Esophagus squamous epithelium (tissue), 5 donors: Measurements from ENCODE around the gene PLA2G2D. TPM values are rescaled to one million over a fixed set of nuclear protein-coding genes. Genes with fewer than 3 reads are reported as not detected.

Experiments used
- DNase-seq: peaks from one replicate; lab custom pipeline; 2025; lab: John Stamatoyannopoulos, UW
- H3K27ac ChIP-seq, 4 donors: fragments of 200-600 bp; sonication (generic); one replicate each; pipeline ENCODE4 v1.5.1; 2016 to 2019; ENCODE audit warnings: mild to moderate bottlenecking in 1 of 4
- H3K27me3 ChIP-seq, 4 donors: fragments of 200-600 bp; sonication (generic); 1 replicate in 3 of 4; 2 replicates in 1 of 4; pipeline versions ENCODE4 v1.5.1 to v1.6.0; 2017 to 2021; ENCODE audit warnings: antibody characterized with exemption in 1 of 4
- H3K36me3 ChIP-seq, 3 donors: fragments of 200-600 bp; sonication (generic); one replicate each; pipeline ENCODE4 v1.5.1; 2016 to 2019
- H3K4me1 ChIP-seq, 3 donors: fragments of 200-600 bp; sonication (generic); one replicate each; pipeline ENCODE4 v1.5.1; 2017 to 2019
- H3K4me3 ChIP-seq, 4 donors: fragments of 200-600 bp; sonication (generic); 1 replicate in 3 of 4; 2 replicates in 1 of 4; pipeline ENCODE4 v1.5.1; 2016 to 2019; ENCODE audit warnings: mild to moderate bottlenecking in 2 of 4, moderate library complexity in 1 of 4
- H3K9me3 ChIP-seq, 3 donors: fragments of 200-600 bp; sonication (generic); one replicate each; pipeline ENCODE4 v1.5.1; 2016 to 2019
- CTCF ChIP-seq, 6 experiments: fragments of 450-650 bp in 4 of 6; fragments of 200-600 bp in 2 of 6; sonication (generic) in 2 of 6; IDR thresholded peaks; one replicate each; pipeline ENCODE4 v1.5.1; 2016 to 2019; ENCODE audit warnings: antibody characterized with exemption in 6 of 6, mild to moderate bottlenecking in 4 of 6, moderate library complexity in 4 of 6
- POLR2A ChIP-seq, 4 donors: fragments of 450-650 bp; IDR thresholded peaks; one replicate each; pipeline ENCODE4 v1.6.1; 2017; ENCODE audit warnings: antibody characterized with exemption in 4 of 4, mild to moderate bottlenecking in 4 of 4, moderate library complexity in 3 of 4
- WGBS, 2 donors: methylation state at CpG; one replicate each; pipeline ENCODE4 v1.1.5; 2018; 5-methylcytosine and 5-hydroxymethylcytosine counted together
- intact Hi-C: fragments of 100-400 bp; cut with DNase I; formaldehyde crosslinking; loops from one replicate; pipeline ENCODE4 v1.15.0; 2022
- total RNA-seq, 4 donors: library from RNA; depleted of rRNA; stranded (reverse); fragments of >200 nt; gene quantifications; one replicate each; pipeline ENCODE4 v1.1.0, GENCODE V29; 2016
- donor health status: DM: yes; HTN: yes; CAD: no.

Gene PLA2G2D
- total RNA-seq, 4 donors from 2014 or later: 0.19 TPM; not detected in 3

- no peak for TF ChIP-seq POLR2A (IDR thresholded peaks at IDR 0.05)
- no peak for TF ChIP-seq CTCF (IDR thresholded peaks at IDR 0.05)
- Histone ChIP-seq H3K4me1 (peaks cover 0 to 4% (median 0%) of the 10 kb centered on the region in 3 donors), H3K9me3 (no peaks in the 10 kb centered on the region), H3K4me3 (no peak overlapping the region), H3K36me3 (no peaks in the 10 kb centered on the region), H3K27ac (peak overlapping the region in 2 of 4 donors; percentile 44 to 52), H3K27me3 (peaks cover 0 to 14% (median 0%) of the 10 kb centered on the region in 4 donors)
- 76% methylated on average over 2 of the region's 2 CpGs; no CpG with 5 or more reads in 1 of the 2 donors for WGBS, 2 donors
- intact Hi-C loops: no loop called here
- no peak for DNase-seq
These were observed 46.1 kb downstream of the PLA2G2D start for GRCh38 chr1:20073256-20073655.

- no peak for DNase-seq
- WGBS, 2 donors: 86 to 89% methylated on average over 7 of the region's 7 CpGs
- Histone ChIP-seq H3K9me3 (no peaks in the 10 kb centered on the region), H3K27me3 (peaks cover 0 to 10% (median 0%) of the 10 kb centered on the region in 4 donors), H3K36me3 (no peaks in the 10 kb centered on the region), H3K27ac (peak overlapping the region in 2 of 4 donors; percentile 44 to 85), H3K4me3 (peak overlapping the region in 1 of 4 donors; percentile 8), H3K4me1 (peaks cover 0 to 4% (median 0%) of the 10 kb centered on the region in 3 donors)
- intact Hi-C loops: no loop called here
- TF ChIP-seq CTCF (IDR thresholded peaks at IDR 0.05): no peak
- no peak for TF ChIP-seq POLR2A (IDR thresholded peaks at IDR 0.05)
These were observed 46.6 kb downstream of the PLA2G2D start for GRCh38 chr1:20072771-20073170.

GRCh38 chr1:20071416-20071815, 47.9 kb downstream of the PLA2G2D start:
- no peak for DNase-seq
- H3K36me3 ChIP-seq: no peaks in the 10 kb centered on the region
- no peaks in the 10 kb centered on the region for H3K9me3 ChIP-seq
- peaks cover 0 to 4% (median 0%) of the 10 kb centered on the region in 4 donors for H3K27me3 ChIP-seq
- intact Hi-C loops: no loop called here
- peak overlapping the region in 3 of 4 donors; percentile 5 to 57 (median 28) for H3K4me3 ChIP-seq
- WGBS, 2 donors: 53 to 71% methylated on average over 5 to 6 of the region's 6 CpGs
- peak overlapping the region in 3 of 4 donors; percentile 69 to 85 (median 81) for H3K27ac ChIP-seq
- TF ChIP-seq CTCF (IDR thresholded peaks at IDR 0.05) (no peak), POLR2A (IDR thresholded peaks at IDR 0.05) (no peak)
- H3K4me1 ChIP-seq: peaks cover 0 to 4% (median 0%) of the 10 kb centered on the region in 3 donors

- Histone ChIP-seq H3K9me3 (no peaks in the 10 kb centered on the region), H3K4me3 (peak overlapping the region in 3 of 4 donors; percentile 28 to 57 (median 32)), H3K4me1 (peaks cover 0 to 4% (median 0%) of the 10 kb centered on the region in 3 donors), H3K27me3 (peaks cover 0 to 4% (median 0%) of the 10 kb centered on the region in 4 donors), H3K36me3 (no peaks in the 10 kb centered on the region), H3K27ac (peak overlapping the region; percentile 39 to 85 (median 75))
- intact Hi-C loops: no loop called here
- DNase-seq: no peak
- 76 to 85% methylated on average over 7 to 8 of the region's 10 CpGs for WGBS, 2 donors
- TF ChIP-seq CTCF (IDR thresholded peaks at IDR 0.05): no peak
- TF ChIP-seq POLR2A (IDR thresholded peaks at IDR 0.05): no peak
These were observed 49.0 kb downstream of the PLA2G2D start for GRCh38 chr1:20070357-20070756.

GRCh38 chr1:20069874-20070273, 49.5 kb downstream of the PLA2G2D start, which contains the start of gene PLA2G5:
Gene PLA2G5 (plus strand): TSS chr1:20070194. CDS start chr1:20084831, 14,637 bp downstream.
- no peak for DNase-seq
- intact Hi-C loops: no loop called here
- Histone ChIP-seq H3K4me1 (peaks cover 0 to 4% (median 0%) of the 10 kb centered on the region in 3 donors), H3K36me3 (no peaks in the 10 kb centered on the region), H3K9me3 (no peaks in the 10 kb centered on the region), H3K4me3 (peak within 1 kb of the TSS in 3 of 4 donors; percentile 28 to 57 (median 32)), H3K27ac (peak within 1 kb of the TSS; percentile 39 to 85 (median 75)), H3K27me3 (peaks cover 0 to 4% (median 0%) of the 10 kb centered on the region in 4 donors)
- 10 to 14% methylated on average over 3 of the region's 7 CpGs for WGBS, 2 donors
- peak in 1 of 4 donors; percentile 18 for TF ChIP-seq POLR2A (IDR thresholded peaks at IDR 0.05)
- no peak for TF ChIP-seq CTCF (IDR thresholded peaks at IDR 0.05)
